Loucy (cell line): ENCODE measurements around the gene FNDC10.

Experiments
- H2AFZ ChIP-seq: fragments of 200-600 bp; sonication (generic); 2 replicates; pipeline ENCODE4 v1.6.0; 2016; ENCODE audit warnings: antibody characterized with exemption, mild to moderate bottlenecking, low read length, moderate library complexity
- H3F3A ChIP-seq: fragments of 200-600 bp; 2 replicates; pipeline ENCODE4 v1.6.0; 2016; ENCODE audit warnings: antibody characterized with exemption, low read depth, mild to moderate bottlenecking
- H3K27me3 ChIP-seq: fragments of 200-600 bp; sonication (generic); 2 replicates; pipeline ENCODE4 v1.6.1; 2014; ENCODE audit warnings: low read length, mild to moderate bottlenecking; ENCODE audit not compliant: insufficient read depth, poor library complexity, severe bottlenecking
- H3K36me3 ChIP-seq: fragments of 200-600 bp; sonication (generic); 2 replicates; pipeline ENCODE4 v1.6.1; 2016; ENCODE audit warnings: low read length; ENCODE audit not compliant: insufficient read depth
- H3K4me1 ChIP-seq: fragments of 200-600 bp; sonication (generic); 2 replicates; pipeline ENCODE4 v1.5.1; 2014; ENCODE audit warnings: low read length, mild to moderate bottlenecking; ENCODE audit not compliant: insufficient read depth, poor library complexity, severe bottlenecking
- H3K4me2 ChIP-seq: fragments of 200-600 bp; sonication (generic); 2 replicates; pipeline ENCODE4 v1.6.0; 2014; ENCODE audit warnings: antibody characterized with exemption, low read length, low read depth, mild to moderate bottlenecking; ENCODE audit not compliant: poor library complexity, severe bottlenecking
- H3K4me3 ChIP-seq: fragments of 200-600 bp; sonication (generic); 2 replicates; pipeline ENCODE4 v1.5.1; 2014; ENCODE audit warnings: low read length, mild to moderate bottlenecking, mixed read lengths; ENCODE audit not compliant: poor library complexity, severe bottlenecking
- H3K79me2 ChIP-seq: fragments of 200-600 bp; sonication (generic); 2 replicates; pipeline ENCODE4 v1.6.1; 2014; ENCODE audit warnings: low read length; ENCODE audit not compliant: insufficient read depth
- H3K9ac ChIP-seq: fragments of 200-600 bp; sonication (generic); 2 replicates; pipeline ENCODE4 v1.6.0; 2014; ENCODE audit warnings: mild to moderate bottlenecking, low read depth, low read length, moderate library complexity; ENCODE audit not compliant: poor library complexity, severe bottlenecking
- H3K9me2 ChIP-seq: fragments of 200-600 bp; sonication (generic); replicated peaks from 2 replicates; pipeline ENCODE4 v1.6.1; 2016; ENCODE audit warnings: low read depth, low read length, mixed read lengths
- H3K9me3 ChIP-seq: fragments of 200-600 bp; sonication (generic); 2 replicates; pipeline ENCODE4 v1.6.1; 2014; ENCODE audit warnings: mild to moderate bottlenecking, antibody characterized with exemption, low read length, low read depth; ENCODE audit not compliant: insufficient read depth
- H4K20me1 ChIP-seq: fragments of 200-600 bp; sonication (generic); 2 replicates; pipeline ENCODE4 v1.6.0; 2014; ENCODE audit warnings: antibody characterized with exemption, low read length, mild to moderate bottlenecking; ENCODE audit not compliant: insufficient read depth, poor library complexity, severe bottlenecking
- CTCF ChIP-seq: fragments of 200-600 bp; sonication (generic); conservative IDR thresholded peaks from 2 replicates; pipeline ENCODE4 v1.5.1; 2014; ENCODE audit warnings: mild to moderate bottlenecking, antibody characterized with exemption, low read length
- EZH2phosphoT487 ChIP-seq: fragments of 200-600 bp; IDR thresholded peaks from 2 replicates; pipeline ENCODE4 v1.6.1; 2018; ENCODE audit warnings: antibody characterized with exemption, mild to moderate bottlenecking, moderate library complexity, borderline replicate concordance

The FNDC10 gene

GRCh38 chr1:1631782-1632420 lies 32.0 kb upstream of the FNDC10 start, which contains the start of gene MMP23B:
Gene MMP23B (plus strand): TSS chr1:1632173. CDS start chr1:1632219, 46 bp downstream.
- Histone ChIP-seq H3K4me1 (no peaks in the 10 kb centered on the region), H4K20me1 (no peaks in the 10 kb centered on the region), H3K4me3 (no peak within 1 kb of the TSS), H3K4me2 (no peak within 1 kb of the TSS), H3K36me3 (peaks cover 5% of the 10 kb centered on the region; the same call in 1 of the 2 replicates), H3K9ac (no peak within 1 kb of the TSS), H3K27me3 (no peaks in the 10 kb centered on the region), H2AFZ (no peak within 1 kb of the TSS), H3K9me2 (no peaks in the 10 kb centered on the region), H3K9me3 (no peaks in the 10 kb centered on the region), H3K79me2 (no peaks in the 10 kb centered on the region), H3F3A (no peaks in the 10 kb centered on the region)
- TF ChIP-seq EZH2phosphoT487 (no peak), CTCF (no peak)

- Histone ChIP-seq H3K27me3 (no peaks in the 10 kb centered on the region), H3K9me2 (no peaks in the 10 kb centered on the region), H2AFZ (no peak overlapping the region), H3K4me3 (no peak overlapping the region), H4K20me1 (no peaks in the 10 kb centered on the region), H3K79me2 (no peaks in the 10 kb centered on the region), H3K9ac (no peak overlapping the region), H3K9me3 (no peaks in the 10 kb centered on the region), H3K4me1 (no peaks in the 10 kb centered on the region), H3F3A (no peaks in the 10 kb centered on the region), H3K4me2 (no peak overlapping the region), H3K36me3 (no peaks in the 10 kb centered on the region)
- TF ChIP-seq EZH2phosphoT487, result no peak
- no peak for TF ChIP-seq CTCF
Observed at GRCh38 chr1:1630965-1631781, 31.2 kb upstream of the FNDC10 start.

- Histone ChIP-seq H3K9ac (no peak overlapping the region), H3K4me1 (no peaks in the 10 kb centered on the region), H4K20me1 (no peaks in the 10 kb centered on the region), H3K9me2 (no peaks in the 10 kb centered on the region), H3K4me3 (no peak overlapping the region), H3K79me2 (no peaks in the 10 kb centered on the region), H3K9me3 (no peaks in the 10 kb centered on the region), H3K4me2 (no peak overlapping the region), H3K36me3 (no peaks in the 10 kb centered on the region), H2AFZ (no peak overlapping the region), H3K27me3 (no peaks in the 10 kb centered on the region), H3F3A (no peaks in the 10 kb centered on the region)
- no peak for TF ChIP-seq CTCF
- TF ChIP-seq EZH2phosphoT487, result no peak
Observed at GRCh38 chr1:1630191-1630964, 30.4 kb upstream of the FNDC10 start.
